GM20431 (cell line): Measurements from ENCODE around the gene NSUN3.

ENCODE experiments used
- in situ Hi-C: fragments of 300-500 bp; cut with MseI, MboI; formaldehyde crosslinking; loops from one replicate; pipeline ENCODE4 v1.15.0; 2020; ENCODE audit warnings: low sequenced_read_pairs; ENCODE audit not compliant: unreplicated experiment

The NSUN3 gene

GRCh38 chr3:94175677-94176076 is 112.8 kb downstream of the NSUN3 start:
- in situ Hi-C loops: no loop called here

- in situ Hi-C loops: no loop called here
Measured at GRCh38 chr3:94176988-94177745, 114.3 kb downstream of the NSUN3 start.
